HG03457 (cell line): ENCODE results near the gene RAPGEF1.

Experiments
- ATAC-seq: cut with Tn5 transposase; IDR thresholded peaks from one replicate; pipeline ENCODE4 v1.9.1; 2021; ENCODE audit warnings: moderate number of reproducible peaks; ENCODE audit not compliant: unreplicated experiment

RAPGEF1 gene

GRCh38 chr9:131611586-131612315 is 128.1 kb downstream of the RAPGEF1 start:
- no peak for ATAC-seq

- ATAC-seq = no peak
Observed at GRCh38 chr9:131610231-131610761, 129.6 kb downstream of the RAPGEF1 start.

- ATAC-seq = no peak
Observed at GRCh38 chr9:131609099-131609830, 130.6 kb downstream of the RAPGEF1 start.

GRCh38 chr9:131608493-131609037 is 131.3 kb downstream of the RAPGEF1 start:
- ATAC-seq = no peak

- no peak for ATAC-seq
Observed at GRCh38 chr9:131607591-131607990, 132.3 kb downstream of the RAPGEF1 start.

DNA sequence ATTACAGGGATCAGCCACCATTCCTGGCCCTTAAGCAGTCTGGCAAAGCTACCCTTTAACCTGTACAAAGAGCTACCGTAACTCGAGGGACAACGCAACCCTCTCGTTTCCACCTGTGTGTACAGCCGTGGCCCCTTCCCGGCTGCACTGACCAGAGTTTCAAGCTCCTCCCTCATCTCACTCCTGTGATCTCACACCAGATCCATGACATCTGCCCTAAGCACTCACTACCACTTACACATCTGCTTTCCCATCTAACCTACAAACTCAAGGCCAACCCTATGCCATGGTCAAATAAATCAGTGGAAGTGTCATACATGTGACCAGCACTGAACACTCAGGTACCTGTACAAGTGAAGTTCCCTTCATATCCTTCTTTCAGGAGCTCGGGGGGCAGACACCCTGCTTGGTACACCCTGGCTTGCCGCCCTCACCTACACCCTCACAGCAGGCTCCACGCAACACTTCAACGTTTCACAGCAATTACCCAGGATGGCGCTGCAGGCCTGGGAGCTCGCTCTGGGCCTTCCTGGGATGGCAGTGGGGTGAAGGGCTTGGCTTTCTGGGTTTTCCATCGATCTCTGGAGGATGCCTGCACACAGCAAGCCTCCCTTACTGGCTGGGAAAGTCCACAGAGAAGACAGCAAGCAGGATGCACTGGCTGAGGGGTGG is 132.8 kb downstream of the RAPGEF1 start:
- no peak for ATAC-seq

- no peak for ATAC-seq
Observed at GRCh38 chr9:131605770-131606590, 133.9 kb downstream of the RAPGEF1 start.

DNA sequence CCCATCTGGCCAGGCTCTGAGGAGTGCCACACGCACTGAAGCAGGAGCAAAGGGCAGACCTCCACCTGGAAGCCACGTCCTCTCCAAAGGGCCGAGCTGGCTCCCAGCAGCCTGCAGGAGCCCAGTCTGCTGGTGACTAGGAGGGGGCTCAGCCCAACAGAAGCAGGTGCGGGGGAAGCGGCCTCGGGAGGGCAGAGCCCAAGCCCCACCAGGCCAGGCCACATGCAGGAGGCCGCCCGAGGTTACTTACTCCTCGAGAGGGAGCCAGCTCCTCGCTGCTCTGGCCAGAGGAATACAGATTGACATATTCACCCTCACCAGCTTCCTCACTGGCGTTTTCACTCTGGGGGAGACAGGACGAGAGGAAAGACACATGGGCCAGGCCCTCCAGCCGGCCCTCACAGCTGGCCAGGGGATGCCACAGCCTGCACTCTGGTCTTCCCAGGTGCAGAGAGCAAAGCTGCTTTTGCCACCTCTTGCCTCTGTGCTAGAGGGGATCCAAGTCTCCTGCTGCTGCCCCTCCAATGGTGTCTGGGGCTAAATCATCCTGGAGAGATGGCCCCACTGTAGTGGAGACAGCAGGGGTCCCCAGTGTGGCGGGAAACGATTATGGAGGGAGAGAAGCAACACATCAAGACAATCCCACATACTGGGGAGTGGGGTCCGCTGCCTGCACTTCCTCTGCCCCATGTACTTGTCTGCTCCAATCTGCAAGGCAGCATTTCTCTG is 136.0 kb downstream of the RAPGEF1 start:
- ATAC-seq = no peak

- ATAC-seq = no peak
Observed at GRCh38 chr9:131603199-131603598, 136.7 kb downstream of the RAPGEF1 start.

DNA sequence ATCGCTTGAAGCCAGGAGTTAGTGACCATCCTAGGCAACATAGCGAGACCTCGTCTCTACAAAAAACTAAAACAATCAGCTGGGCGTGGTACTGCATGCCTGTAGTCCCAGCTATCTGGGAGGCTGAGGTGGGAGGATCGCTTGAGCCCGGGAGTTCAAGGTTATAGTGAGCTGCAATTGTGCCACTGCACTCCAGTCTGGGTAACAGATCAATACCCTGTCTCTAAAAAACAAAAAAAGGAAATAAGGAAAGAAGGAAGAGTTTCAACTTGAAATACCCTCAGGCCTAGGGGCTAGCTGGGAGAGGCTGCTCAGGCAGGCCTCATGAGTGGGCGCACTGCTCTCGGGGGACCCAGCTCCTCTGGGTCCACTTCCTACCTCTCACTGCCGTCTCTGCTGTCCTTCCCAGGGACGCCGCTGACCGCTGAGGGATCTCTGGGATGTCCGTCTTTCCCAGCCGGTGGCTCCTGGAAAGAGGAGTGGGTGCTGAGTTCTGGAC is 138.1 kb downstream of the RAPGEF1 start:
- no peak for ATAC-seq

GRCh38 chr9:131598121-131598520 is 141.8 kb downstream of the RAPGEF1 start:
- no peak for ATAC-seq

DNA sequence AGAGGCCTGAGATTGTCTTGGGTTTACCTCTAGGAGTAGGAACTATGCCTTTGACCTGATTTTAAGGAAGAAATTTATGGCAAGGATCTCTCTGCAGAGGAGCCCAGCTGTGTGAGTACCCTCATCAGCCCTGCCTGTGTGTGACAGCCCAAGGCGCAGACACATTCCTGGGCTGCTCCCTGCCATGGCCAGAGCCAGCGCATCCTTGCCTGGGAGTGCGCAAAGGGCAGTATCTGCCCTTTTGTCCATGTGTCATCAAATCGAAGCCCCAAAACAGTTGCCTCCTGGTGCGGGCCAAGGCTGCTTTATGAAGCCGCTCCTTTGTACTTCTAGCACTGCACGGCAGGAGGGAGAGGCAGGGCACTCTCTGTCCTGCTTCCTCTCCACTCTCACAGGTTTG is 142.6 kb downstream of the RAPGEF1 start:
- ATAC-seq = no peak

DNA sequence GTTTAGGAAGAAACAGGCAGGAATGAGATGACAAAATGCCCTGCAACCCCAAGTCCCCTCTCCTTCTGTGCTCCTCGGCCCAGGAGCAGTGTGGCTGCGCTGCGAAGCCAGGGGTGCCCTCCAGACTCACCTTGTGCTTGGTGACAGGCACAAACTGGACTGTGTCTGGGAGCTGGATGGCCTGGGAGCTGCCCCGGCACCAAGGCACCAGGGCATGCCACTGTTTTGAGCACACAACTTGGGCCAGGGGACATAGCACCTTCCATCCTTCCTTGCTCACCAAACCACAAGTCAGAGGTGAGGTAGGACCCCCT is 143.5 kb downstream of the RAPGEF1 start:
- no peak for ATAC-seq

DNA sequence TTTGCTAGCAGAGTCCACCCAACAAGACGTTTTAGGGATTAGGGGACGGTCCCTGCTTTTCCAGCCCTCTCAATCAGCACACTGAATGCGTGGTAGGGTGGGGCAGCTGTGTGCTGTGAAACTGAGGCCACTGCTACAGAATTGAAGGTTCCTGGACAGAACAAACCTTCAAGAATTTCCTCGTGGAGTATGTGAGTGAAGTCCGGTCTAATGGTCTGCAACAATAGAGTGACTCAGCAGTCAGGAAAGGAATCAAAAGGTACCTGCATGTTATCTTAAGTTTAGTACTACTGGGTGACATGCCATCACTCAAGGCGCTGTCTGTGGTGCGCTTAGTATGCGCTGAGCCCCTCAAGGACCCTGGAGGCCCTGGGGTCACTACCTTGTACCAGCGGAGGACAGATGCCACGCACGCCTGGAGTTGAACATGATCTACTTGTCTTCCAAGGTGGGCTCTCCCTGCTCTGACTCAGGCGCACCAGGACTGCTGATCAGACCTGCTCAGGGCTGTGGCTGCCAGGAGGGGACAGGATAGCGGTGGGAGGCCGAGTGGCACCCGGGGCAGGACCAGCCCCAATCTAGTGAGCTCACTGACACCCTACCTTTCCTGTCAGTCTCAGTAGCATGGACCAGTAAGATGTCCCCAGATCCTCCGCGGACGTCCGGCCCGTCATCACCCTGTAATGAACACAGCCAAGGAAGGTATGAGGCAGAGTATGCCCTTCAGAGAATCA is 144.0 kb downstream of the RAPGEF1 start:
- no peak for ATAC-seq

DNA sequence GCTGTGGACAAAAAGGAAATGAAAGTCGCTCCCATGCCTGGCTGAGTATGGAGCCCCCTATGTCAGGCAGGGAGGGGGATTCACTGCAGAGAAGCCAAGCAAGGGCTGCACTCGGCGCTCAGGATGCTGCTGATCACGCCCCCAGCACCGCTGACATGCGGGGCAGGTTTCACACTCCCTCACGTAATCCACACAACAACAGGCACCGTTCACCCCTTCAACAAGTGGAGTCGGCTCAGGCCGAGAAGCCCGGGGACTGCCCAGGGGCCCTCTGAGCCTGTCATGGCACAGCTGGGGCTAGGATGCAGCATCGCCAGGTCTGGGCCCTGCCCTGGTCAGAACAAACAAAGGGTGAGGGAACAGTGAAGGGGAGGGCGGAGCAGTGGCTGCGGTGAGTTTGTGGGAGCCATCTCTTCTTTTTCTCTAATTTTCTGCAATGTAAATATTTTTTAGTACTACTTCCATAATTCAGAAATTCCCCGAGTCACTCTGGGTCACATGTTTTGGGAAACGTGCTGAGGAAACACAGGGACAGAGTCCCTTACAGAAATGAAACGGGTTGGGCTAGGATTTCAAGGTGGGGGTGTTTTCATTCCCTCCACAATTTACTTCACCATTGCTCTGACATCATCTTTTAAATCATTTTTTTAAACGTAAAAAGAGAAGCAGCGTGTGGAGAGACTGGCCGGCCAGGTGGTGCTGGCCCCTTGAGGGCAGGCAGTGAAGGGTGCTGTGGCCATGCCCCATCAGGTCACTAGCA is 144.8 kb downstream of the RAPGEF1 start:
- no peak for ATAC-seq

DNA sequence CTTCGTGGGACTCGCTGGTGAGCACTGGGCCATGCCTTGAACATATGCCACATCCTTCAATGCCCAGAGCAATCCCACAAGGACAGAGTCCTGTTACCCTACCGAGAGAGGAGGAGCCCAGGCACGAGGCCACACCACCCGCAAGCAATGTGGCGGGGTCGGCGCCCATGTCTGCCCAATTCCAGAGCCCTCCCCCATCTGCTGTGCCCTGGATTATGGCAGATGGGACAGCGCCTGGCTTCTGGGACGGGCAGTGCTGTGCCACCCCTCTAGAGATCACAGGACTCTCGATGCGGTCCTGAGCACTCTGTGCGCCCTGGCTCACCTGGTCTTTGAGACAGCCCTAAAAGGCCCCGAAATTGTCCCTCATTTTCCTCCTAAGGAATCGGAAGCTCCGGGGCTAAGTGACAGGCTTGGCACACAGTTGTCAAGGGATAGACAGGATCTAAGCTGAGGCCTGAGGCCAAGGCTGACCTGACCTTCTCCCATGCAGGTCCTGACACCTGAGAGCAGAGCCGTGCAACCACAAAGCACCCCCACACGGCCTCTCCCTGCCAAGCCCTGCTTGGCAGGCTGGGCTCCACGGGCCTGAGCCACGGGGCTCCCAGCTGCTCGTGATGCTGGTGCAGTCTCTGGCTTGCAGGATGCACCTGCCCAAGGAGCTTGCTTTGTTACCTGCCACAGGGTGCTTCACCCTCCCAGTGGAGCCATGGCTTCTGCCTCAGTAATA is 145.8 kb downstream of the RAPGEF1 start:
- no peak for ATAC-seq

DNA sequence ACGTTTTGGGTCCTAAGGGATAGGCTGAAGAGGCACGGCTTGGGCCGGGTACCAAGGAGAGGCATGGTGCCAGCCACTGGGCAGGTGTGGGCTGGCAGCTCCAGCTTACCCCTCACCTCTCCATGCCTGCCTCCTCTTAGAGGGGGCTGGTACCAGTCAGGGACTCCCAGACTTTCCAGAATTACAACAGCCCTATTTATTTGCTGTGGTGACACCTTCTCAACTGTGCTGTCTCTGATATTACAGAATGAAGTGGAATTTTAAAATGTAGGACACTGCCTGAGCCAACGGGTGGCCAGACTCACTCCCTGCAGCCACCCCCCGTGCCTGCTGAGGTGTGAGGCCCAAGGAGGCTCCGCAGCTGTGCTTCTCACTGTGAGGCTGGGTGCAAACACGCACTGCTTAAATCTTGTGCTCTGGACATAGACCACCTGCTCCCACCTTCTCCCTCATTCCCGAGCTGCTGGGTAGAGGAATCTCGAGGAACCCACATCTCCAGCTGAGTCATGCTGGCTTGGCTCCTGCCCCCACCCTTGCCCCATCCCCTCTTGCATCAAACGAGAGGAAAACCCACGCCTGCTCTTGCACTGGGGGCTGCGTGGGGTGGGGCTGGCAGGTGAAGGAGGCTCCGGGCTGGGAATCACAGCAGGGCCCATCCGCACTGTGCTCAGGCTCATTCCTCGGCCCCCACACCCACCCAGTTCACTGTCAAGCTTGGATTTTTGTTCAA is 146.6 kb downstream of the RAPGEF1 start:
- ATAC-seq = no peak
